Pancreas (tissue), 10 donors: ENCODE measurements around the gene SALL1. TPM values are rescaled to one million over a fixed set of nuclear protein-coding genes. Genes with fewer than 3 reads are reported as not detected.

ENCODE experiments used
- ATAC-seq, 4 donors: fragments of 200-7000 bp; cut with Tn5 transposase; one replicate each; pipeline versions ENCODE4 v1.8.0 to v1.9.1; 2020; ENCODE audit warnings: mild to moderate bottlenecking in 4 of 4, moderate library complexity in 4 of 4
- DNase-seq, 6 donors: peaks; one replicate each; pipeline ENCODE4 v3.0.0-alpha.2; 2020
- FAIRE-seq: peaks from 2 replicates; lab custom pipeline; 2012; peaks lifted over from hg19 to GRCh38; lab: Jason Lieb, UNC
- H3K27ac ChIP-seq, 4 donors: fragments of 200-600 bp; sonication (generic); 1 replicate in 3 of 4; 2 replicates in 1 of 4; pipeline versions ENCODE4 v1.5.0 to v1.8.0; 2020
- H3K27me3 ChIP-seq, 4 donors: fragments of 200-600 bp; one replicate each; pipeline ENCODE4 v1.8.0; 2021
- H3K36me3 ChIP-seq, 3 donors: fragments of 200-600 bp; sonication (generic) in 1 of 3; one replicate each; pipeline versions ENCODE4 v1.5.0 to v1.8.0; 2020 to 2021
- H3K4me1 ChIP-seq, 3 donors: fragments of 200-600 bp; one replicate each; pipeline ENCODE4 v1.8.0; 2021
- H3K4me3 ChIP-seq, 4 donors: fragments of 200-600 bp; sonication (generic) in 2 of 4; one replicate each; pipeline versions ENCODE4 v1.5.0 to v1.8.0; 2020 to 2021
- H3K9me3 ChIP-seq, 4 donors: fragments of 200-600 bp; one replicate each; pipeline ENCODE4 v1.8.0; 2021
- CTCF ChIP-seq, 4 donors: fragments of 200-600 bp; sonication (generic) in 3 of 4; IDR thresholded peaks; one replicate each; pipeline versions ENCODE4 v1.5.0 to v1.8.0; 2021; ENCODE audit warnings: antibody characterized with exemption in 4 of 4
- WGBS, 2 donors: extraction: QIAGEN DNeasy Blood & Tissue Kit; methylation state at CpG; one replicate each; pipeline ENCODE4 v1.1.7; 2013; 5-methylcytosine and 5-hydroxymethylcytosine counted together
- intact Hi-C, 3 donors: fragments of 100-400 bp; cut with DNase I; formaldehyde crosslinking; loops; one replicate each; pipeline versions ENCODE4 v1.11.1 to v1.14.2; 2022
- polyA plus RNA-seq, 2 donors: library from polyadenylated mRNA; stranded (reverse); fragments of 200-250 nt; gene quantifications; one replicate each; pipeline ENCODE4 v1.2.3, GENCODE V29; 2013
- total RNA-seq, 6 donors: library from RNA; stranded (reverse); fragmentation: NEBNext Ultra II Directional in 4 of 6; extraction: Animal tissue kit (Norgen Biotek cat#: 25700) in 4 of 6; gene quantifications; one replicate each; pipeline versions ENCODE4 v1.2.1 to v1.2.4, GENCODE V29; 2021 to 2023
- donor health status: healthy with polysubstance abuse.
- donor health status: DM: no; HTN: no; CAD: no; lungs with moderate emphysema.
- donor health status: DM: no; HTN: no; CAD: no.
- donor health status: control.
- donor health status: control.
- donor health status: Bipolar disorder and iron deficiency.
- donor health status: DM: yes; HTN: yes; CAD: no.
- donor health status: DM: no; HTN: no; CAD: no.
- donor health status: DM: no; HTN: no; CAD: no.
- donor health status: DM: yes; HTN: yes; CAD: no.

The SALL1 gene
- total and polyA plus RNA-seq, 8 donors = 0.39 to 2.0 (median 0.62) TPM

GRCh38 chr16:51093726-51094280 is 57.3 kb downstream of the SALL1 start:
- intact Hi-C loops = no loop called here
- H3K27ac ChIP-seq = no peak overlapping the region
- no peaks in the 10 kb centered on the region for H3K27me3 ChIP-seq
- H3K36me3 ChIP-seq = no peaks in the 10 kb centered on the region
- no peak for FAIRE-seq
- WGBS, 2 donors = 48 to 68% methylated on average over 5 of the region's 5 CpGs
- no peak for TF ChIP-seq CTCF (IDR thresholded peaks at IDR 0.05)
- no peak for ATAC-seq
- DNase-seq = no peak
- no peaks in the 10 kb centered on the region for H3K9me3 ChIP-seq
- H3K4me3 ChIP-seq = no peak overlapping the region
- H3K4me1 ChIP-seq = no peaks in the 10 kb centered on the region
